PFSK-1 (cell line): Measurements from ENCODE around the gene TTC34.

Experiments
- FOXP2 ChIP-seq: optimal IDR thresholded peaks from 2 replicates; pipeline ENCODE3; 2011; ENCODE audit warnings: borderline replicate concordance, control low read depth, inconsistent platforms; ENCODE audit not compliant: insufficient read depth; ENCODE audit errors: extremely low read length, extremely low read depth
- POLR2AphosphoS5 ChIP-seq: IDR thresholded peaks from 2 replicates; pipeline ENCODE4 v1.6.1; 2012; ENCODE audit warnings: low read depth, mild to moderate bottlenecking, control low read depth, low read length, moderate library complexity
- SIN3A ChIP-seq: IDR thresholded peaks from 2 replicates; pipeline ENCODE4 v1.6.1; 2012; ENCODE audit warnings: mild to moderate bottlenecking, low read length, moderate library complexity, borderline replicate concordance; ENCODE audit not compliant: insufficient read depth
- TAF1 ChIP-seq: IDR thresholded peaks from 2 replicates; pipeline ENCODE4 v1.6.1; 2012; ENCODE audit warnings: low read length, control low read depth, borderline replicate concordance; ENCODE audit not compliant: insufficient read depth
- TF ChIP-seq, protein P1 (sequence below), 2 experiments: IDR thresholded peaks; 2 replicates each; pipeline versions ENCODE4 v1.6.1 to v1.8.0; 2011 to 2012; ENCODE audit warnings: low read depth in 2 of 2, low read length in 2 of 2, control low read depth in 1 of 2, inconsistent platforms in 1 of 2, mild to moderate bottlenecking in 1 of 2, moderate library complexity in 1 of 2; ENCODE audit not compliant: insufficient read depth in 1 of 2

Gene TTC34

DNA sequence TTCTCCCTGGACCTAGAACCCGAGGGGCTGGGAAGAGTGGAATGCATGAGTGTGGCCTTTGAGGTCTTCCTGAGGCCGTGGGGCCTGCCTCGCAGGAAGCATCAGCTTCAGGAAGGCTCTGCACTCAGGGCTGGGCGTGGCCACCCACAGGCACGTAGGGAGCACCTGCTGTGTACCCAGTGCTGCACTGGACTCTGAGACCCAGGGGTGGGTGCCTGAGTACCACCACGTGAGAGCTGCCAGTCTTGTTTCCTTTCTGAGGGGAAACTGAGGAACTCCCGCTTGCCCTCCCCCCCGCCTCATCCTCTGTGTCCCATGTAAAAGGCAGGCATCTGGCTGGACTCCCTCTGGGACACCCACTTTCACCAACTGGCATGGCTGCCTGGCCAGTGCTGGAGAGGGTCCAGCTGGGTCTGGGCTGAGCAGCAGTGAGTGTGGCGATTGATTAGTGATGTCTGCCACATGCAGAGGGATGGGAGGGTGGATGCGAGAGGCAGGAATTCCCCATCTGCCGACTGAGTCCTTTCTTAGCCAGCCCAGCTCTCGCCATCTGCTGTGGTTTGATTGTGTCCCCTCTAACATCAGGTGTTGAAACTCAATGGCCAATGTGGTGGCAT lies 30.2 kb upstream of the TTC34 start:
- TF ChIP-seq POLR2AphosphoS5 (no peak), TAF1 (no peak), FOXP2 (no peak), SIN3A (no peak)
- TF ChIP-seq, protein P1, sequence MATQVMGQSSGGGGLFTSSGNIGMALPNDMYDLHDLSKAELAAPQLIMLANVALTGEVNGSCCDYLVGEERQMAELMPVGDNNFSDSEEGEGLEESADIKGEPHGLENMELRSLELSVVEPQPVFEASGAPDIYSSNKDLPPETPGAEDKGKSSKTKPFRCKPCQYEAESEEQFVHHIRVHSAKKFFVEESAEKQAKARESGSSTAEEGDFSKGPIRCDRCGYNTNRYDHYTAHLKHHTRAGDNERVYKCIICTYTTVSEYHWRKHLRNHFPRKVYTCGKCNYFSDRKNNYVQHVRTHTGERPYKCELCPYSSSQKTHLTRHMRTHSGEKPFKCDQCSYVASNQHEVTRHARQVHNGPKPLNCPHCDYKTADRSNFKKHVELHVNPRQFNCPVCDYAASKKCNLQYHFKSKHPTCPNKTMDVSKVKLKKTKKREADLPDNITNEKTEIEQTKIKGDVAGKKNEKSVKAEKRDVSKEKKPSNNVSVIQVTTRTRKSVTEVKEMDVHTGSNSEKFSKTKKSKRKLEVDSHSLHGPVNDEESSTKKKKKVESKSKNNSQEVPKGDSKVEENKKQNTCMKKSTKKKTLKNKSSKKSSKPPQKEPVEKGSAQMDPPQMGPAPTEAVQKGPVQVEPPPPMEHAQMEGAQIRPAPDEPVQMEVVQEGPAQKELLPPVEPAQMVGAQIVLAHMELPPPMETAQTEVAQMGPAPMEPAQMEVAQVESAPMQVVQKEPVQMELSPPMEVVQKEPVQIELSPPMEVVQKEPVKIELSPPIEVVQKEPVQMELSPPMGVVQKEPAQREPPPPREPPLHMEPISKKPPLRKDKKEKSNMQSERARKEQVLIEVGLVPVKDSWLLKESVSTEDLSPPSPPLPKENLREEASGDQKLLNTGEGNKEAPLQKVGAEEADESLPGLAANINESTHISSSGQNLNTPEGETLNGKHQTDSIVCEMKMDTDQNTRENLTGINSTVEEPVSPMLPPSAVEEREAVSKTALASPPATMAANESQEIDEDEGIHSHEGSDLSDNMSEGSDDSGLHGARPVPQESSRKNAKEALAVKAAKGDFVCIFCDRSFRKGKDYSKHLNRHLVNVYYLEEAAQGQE (IDR thresholded peaks at IDR 0.05; ENCODE audit: insufficient read depth in 1 of 2, low read depth in 2 of 2, low read length in 2 of 2) = no peak

DNA sequence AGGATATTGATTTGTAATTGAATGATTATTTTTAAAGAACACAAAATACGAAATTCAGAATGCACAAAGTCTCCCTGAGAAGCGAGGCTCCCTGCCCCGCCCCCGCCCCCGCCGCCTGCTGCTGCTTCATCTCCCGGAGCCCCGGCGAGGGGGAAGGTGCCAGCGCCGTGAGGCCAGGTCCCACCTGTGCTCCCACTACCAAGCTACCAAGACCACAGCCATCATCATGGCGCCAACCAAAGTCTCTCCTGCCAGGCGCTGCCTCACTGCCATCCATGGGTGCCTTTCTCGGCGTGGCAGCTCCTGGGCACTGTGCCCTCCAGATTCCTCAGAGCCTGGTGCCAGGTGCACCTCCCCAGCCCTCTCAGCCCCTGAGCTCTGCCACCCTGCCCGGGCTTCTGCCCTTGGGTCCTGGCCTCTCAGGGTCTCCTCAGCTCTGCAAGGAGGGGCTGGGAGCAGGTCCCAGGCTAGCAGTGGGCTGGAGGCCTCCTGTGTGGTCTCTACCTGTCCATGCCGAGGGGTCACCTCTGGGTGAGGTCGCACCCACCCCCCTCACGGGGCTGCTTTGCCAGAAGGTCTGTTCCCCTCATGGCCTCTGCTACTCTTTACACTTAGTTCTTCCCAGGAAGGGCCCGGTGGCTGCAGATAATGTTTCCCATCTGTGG lies 29.4 kb upstream of the TTC34 start:
- TF ChIP-seq FOXP2 = no peak
- TF ChIP-seq, protein P1 (IDR thresholded peaks at IDR 0.05; ENCODE audit: insufficient read depth in 1 of 2, low read depth in 2 of 2, low read length in 2 of 2) = no peak
- no peak for TF ChIP-seq SIN3A
- TF ChIP-seq POLR2AphosphoS5 = no peak
- TF ChIP-seq TAF1 = no peak

- TF ChIP-seq, protein P1 (IDR thresholded peaks at IDR 0.05; ENCODE audit: insufficient read depth in 1 of 2, low read depth in 2 of 2, low read length in 2 of 2) = no peak
- TF ChIP-seq FOXP2 (no peak), SIN3A (no peak), TAF1 (no peak), POLR2AphosphoS5 (no peak)
These were observed 28.5 kb upstream of the TTC34 start for GRCh38 chr1:2829846-2830615.

GRCh38 chr1:2828586-2829250 lies 27.2 kb upstream of the TTC34 start:
- TF ChIP-seq SIN3A (no peak), FOXP2 (no peak), TAF1 (no peak), POLR2AphosphoS5 (no peak)
- TF ChIP-seq, protein P1 (IDR thresholded peaks at IDR 0.05; ENCODE audit: insufficient read depth in 1 of 2, low read depth in 2 of 2, low read length in 2 of 2) = no peak
